NCI-H345 (cell line): ENCODE measurements around the gene MCM7.

ENCODE experiments used
- DNase-seq: peaks from one replicate; lab custom pipeline; 2025; lab: John Stamatoyannopoulos, UW

Gene MCM7

GRCh38 chr7:100122568-100122967, 21.4 kb upstream of the MCM7 start:
- DNase-seq: no peak

- peak; percentile 98 for DNase-seq
Measured at GRCh38 chr7:100122067-100122466, 20.9 kb upstream of the MCM7 start.

GRCh38 chr7:100120733-100121036, 19.5 kb upstream of the MCM7 start:
- DNase-seq: no peak

GRCh38 chr7:100119970-100120732, 19.0 kb upstream of the MCM7 start:
- peak; percentile 60 for DNase-seq

GRCh38 chr7:100119072-100119969, 18.1 kb upstream of the MCM7 start, which contains the start of the genes CNPY4 and TAF6:
TSS of gene CNPY4 (plus strand) at chr7:100119634. CDS start at chr7:100119745, 111 bp downstream.
TSS of gene TAF6 (minus strand) at chr7:100119358. CDS start at chr7:100114209, 5,149 bp downstream.
- peak; percentile 95 for DNase-seq

- DNase-seq: no peak
Measured at GRCh38 chr7:100118388-100119071, 17.3 kb upstream of the MCM7 start.

GRCh38 chr7:100115026-100115425, 13.8 kb upstream of the MCM7 start:
- no peak for DNase-seq

- DNase-seq: no peak
Measured at GRCh38 chr7:100111914-100112313, 10.7 kb upstream of the MCM7 start.

GRCh38 chr7:100111156-100111555, 10.0 kb upstream of the MCM7 start:
- no peak for DNase-seq

- no peak for DNase-seq
Measured at GRCh38 chr7:100109521-100110163, 8.4 kb upstream of the MCM7 start.

- DNase-seq: no peak
Measured at GRCh38 chr7:100107890-100108289, 6.7 kb upstream of the MCM7 start.

GRCh38 chr7:100107125-100107737, 6.0 kb upstream of the MCM7 start:
- DNase-seq: no peak

- no peak for DNase-seq
Measured at GRCh38 chr7:100106633-100107032, 5.4 kb upstream of the MCM7 start.

- DNase-seq: no peak
Measured at GRCh38 chr7:100105534-100105933, 4.3 kb upstream of the MCM7 start.

GRCh38 chr7:100102950-100103840, 2.0 kb upstream of the MCM7 start:
- DNase-seq: no peak

GRCh38 chr7:100100420-100101015, 679 bp downstream of the MCM7 start:
- peak; percentile 96 for DNase-seq

- DNase-seq: no peak
Measured at GRCh38 chr7:100099452-100099851, 1.7 kb downstream of the MCM7 start.

- DNase-seq: no peak
Measured at GRCh38 chr7:100098913-100099312, 2.3 kb downstream of the MCM7 start.

GRCh38 chr7:100095704-100096103, 5.5 kb downstream of the MCM7 start:
- DNase-seq: no peak

- no peak for DNase-seq
Measured at GRCh38 chr7:100095289-100095688, 5.9 kb downstream of the MCM7 start.
